Femur (tissue), 1 donor: ENCODE measurements around the gene RARB.

Experiments used
- DNase-seq: peaks from one replicate; pipeline ENCODE4 v3.0.0-alpha.2; 2017

Gene RARB

GRCh38 chr3:25423780-25424588, 4.1 kb upstream of the RARB start:
- DNase-seq, result peak; percentile 43

GRCh38 chr3:25424614-25425013, 3.4 kb upstream of the RARB start:
- DNase-seq, result peak; percentile 47

- DNase-seq, result peak; percentile 56
Observed at GRCh38 chr3:25426408-25426807, 1.7 kb upstream of the RARB start.

GRCh38 chr3:25427155-25427554, 908 bp upstream of the RARB start:
- no peak for DNase-seq

- no peak for DNase-seq
Observed at GRCh38 chr3:25427563-25427941, 511 bp upstream of the RARB start.

- no peak for DNase-seq
Observed at GRCh38 chr3:25428789-25429335, 799 bp downstream of the RARB start.

- DNase-seq, result peak; percentile 25
Observed at GRCh38 chr3:25429361-25430286, 1.6 kb downstream of the RARB start.

- no peak for DNase-seq
Observed at GRCh38 chr3:25430287-25430934, 2.3 kb downstream of the RARB start.

GRCh38 chr3:25430935-25431770, 3.1 kb downstream of the RARB start:
- no peak for DNase-seq

GRCh38 chr3:25432176-25432720, 4.2 kb downstream of the RARB start:
- no peak for DNase-seq

- no peak for DNase-seq
Observed at GRCh38 chr3:25433106-25433505, 5.0 kb downstream of the RARB start.

GRCh38 chr3:25433868-25434267, 5.8 kb downstream of the RARB start:
- DNase-seq, result no peak

- DNase-seq, result no peak
Observed at GRCh38 chr3:25437953-25438352, 9.9 kb downstream of the RARB start.

GRCh38 chr3:25438791-25439555, 10.9 kb downstream of the RARB start:
- no peak for DNase-seq

GRCh38 chr3:25441234-25441856, 13.3 kb downstream of the RARB start:
- DNase-seq, result no peak

GRCh38 chr3:25442486-25442885, 14.4 kb downstream of the RARB start:
- no peak for DNase-seq

- DNase-seq, result no peak
Observed at GRCh38 chr3:25444273-25444672, 16.2 kb downstream of the RARB start.

- DNase-seq, result no peak
Observed at GRCh38 chr3:25445731-25446130, 17.7 kb downstream of the RARB start.

GRCh38 chr3:25447285-25447684, 19.2 kb downstream of the RARB start:
- DNase-seq, result no peak

GRCh38 chr3:25447925-25448324, 19.9 kb downstream of the RARB start:
- no peak for DNase-seq
